ENCODE data around the gene LIPN. TPM values are rescaled to one million over a fixed set of nuclear protein-coding genes. Genes with fewer than 3 reads are reported as not detected.

The LIPN gene
- total RNA-seq, 2 experiments from 2014 or later: not detected

DNA sequence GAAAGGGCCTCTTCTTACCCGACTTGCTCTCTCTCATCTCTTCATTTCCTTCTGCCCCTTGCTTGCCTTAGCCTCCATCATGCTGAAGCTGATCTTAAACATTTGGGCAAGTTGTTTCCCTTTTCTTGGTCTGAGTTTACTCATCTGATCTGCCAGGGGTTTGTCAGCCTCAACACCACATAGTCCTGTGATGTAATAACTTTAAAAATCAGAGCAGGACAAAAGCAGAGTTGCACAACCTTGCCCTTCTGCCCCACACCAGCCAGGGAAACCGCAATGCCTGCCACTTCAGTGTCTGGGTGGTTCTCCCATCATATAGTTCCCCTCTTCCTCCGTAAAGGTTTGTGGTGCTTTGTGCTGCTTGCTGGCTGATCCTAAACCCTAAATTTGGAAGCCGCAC lies 32.8 kb downstream of the LIPN start:
- CTCF ChIA-PET: no interaction called here
- POLR2A ChIA-PET: no interaction called here
- no peak for DNase-seq
- Mint-ChIP-seq H3K27ac (no peak overlapping the region), H3K27me3 (peaks cover 26% of the 10 kb centered on the region), H3K4me3 (no peak overlapping the region), H3K36me3 (ENCODE audit: low read depth) (no peaks in the 10 kb centered on the region), H3K9me3 (no peaks in the 10 kb centered on the region), H3K4me1 (peaks cover 26% of the 10 kb centered on the region)

- H3K9me3 Mint-ChIP-seq: no peaks in the 10 kb centered on the region
- peaks cover 31% of the 10 kb centered on the region for H3K27me3 Mint-ChIP-seq
- no peak overlapping the region for H3K4me3 Mint-ChIP-seq
- peaks cover 26% of the 10 kb centered on the region for H3K4me1 Mint-ChIP-seq
- POLR2A ChIA-PET: no interaction called here
- DNase-seq: no peak
- peak overlapping the region; percentile 41 for H3K27ac Mint-ChIP-seq
- CTCF ChIA-PET: interaction anchor here (1.1 kb wide), 1 partner anchor 15 kb away, joined by 3 read pairs; no protein-coding TSS in a partner anchor
- H3K36me3 Mint-ChIP-seq (ENCODE audit: low read depth): no peaks in the 10 kb centered on the region
These were observed 34.0 kb downstream of the LIPN start for GRCh38 chr10:88793712-88794299.

GRCh38 chr10:88794731-88795130 lies 34.9 kb downstream of the LIPN start:
- CTCF ChIA-PET: interaction anchor here (1.1 kb wide), 1 partner anchor 15 kb away, joined by 3 read pairs; no protein-coding TSS in a partner anchor
- Mint-ChIP-seq H3K27me3 (peaks cover 31% of the 10 kb centered on the region), H3K36me3 (ENCODE audit: low read depth) (no peaks in the 10 kb centered on the region), H3K4me3 (no peak overlapping the region), H3K27ac (no peak overlapping the region), H3K4me1 (peaks cover 26% of the 10 kb centered on the region), H3K9me3 (no peaks in the 10 kb centered on the region)
- POLR2A ChIA-PET: no interaction called here
- no peak for DNase-seq

DNA sequence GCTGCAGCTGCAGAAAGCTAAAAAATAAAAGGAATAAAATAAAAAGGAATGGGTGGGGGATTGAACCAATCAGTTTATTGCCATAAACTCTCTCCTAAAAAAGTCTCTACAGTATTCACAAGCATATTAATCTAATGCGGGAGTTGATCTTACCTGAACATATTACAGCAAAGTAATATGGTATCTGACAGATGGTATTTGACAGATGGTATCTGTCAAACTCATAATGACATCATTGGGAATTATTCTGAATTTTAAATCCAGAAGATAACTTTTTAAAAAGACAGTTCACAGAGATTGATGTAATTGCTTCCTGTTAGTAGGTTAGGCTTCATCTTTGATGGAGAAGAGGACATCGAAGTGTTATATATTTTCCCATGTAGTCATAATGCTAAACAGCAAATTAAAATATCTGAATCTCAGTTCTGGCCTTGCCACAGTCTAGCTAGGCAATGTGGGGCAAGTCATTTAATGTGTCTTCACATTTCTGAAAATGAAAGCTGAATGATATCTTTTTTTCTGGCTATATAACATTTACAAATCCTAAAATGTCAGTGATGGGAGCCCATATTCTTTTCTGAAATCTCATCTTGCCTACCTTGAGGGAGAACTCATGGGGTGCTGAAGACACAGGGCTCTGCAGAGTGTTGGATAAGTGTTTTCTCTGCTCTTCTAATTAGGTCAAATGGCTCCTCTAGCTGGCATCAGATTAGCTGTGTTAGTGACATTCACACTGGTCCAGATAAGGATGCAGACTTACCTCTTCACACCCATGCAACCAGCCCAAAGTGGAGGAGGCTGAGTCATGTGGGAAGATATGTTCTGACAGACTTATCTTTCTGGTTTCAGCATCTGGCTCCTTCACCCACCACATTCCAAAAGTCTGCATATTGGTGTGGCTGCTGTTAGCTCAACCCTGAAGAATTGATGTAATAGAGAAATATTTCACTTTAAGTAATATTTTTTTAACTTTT lies 40.6 kb downstream of the LIPN start:
- Mint-ChIP-seq H3K9me3 (no peaks in the 10 kb centered on the region), H3K27ac (no peak overlapping the region), H3K4me1 (no peaks in the 10 kb centered on the region), H3K4me3 (no peak overlapping the region), H3K36me3 (ENCODE audit: low read depth) (no peaks in the 10 kb centered on the region), H3K27me3 (peaks cover 52% of the 10 kb centered on the region)
- no peak for DNase-seq
- CTCF ChIA-PET: interaction anchor here (0.5 to 1.1 kb wide), 2 partner anchors 17 to 64 kb away, joined by 3 read pairs; no protein-coding TSS in a partner anchor
- POLR2A ChIA-PET: no interaction called here

DNA sequence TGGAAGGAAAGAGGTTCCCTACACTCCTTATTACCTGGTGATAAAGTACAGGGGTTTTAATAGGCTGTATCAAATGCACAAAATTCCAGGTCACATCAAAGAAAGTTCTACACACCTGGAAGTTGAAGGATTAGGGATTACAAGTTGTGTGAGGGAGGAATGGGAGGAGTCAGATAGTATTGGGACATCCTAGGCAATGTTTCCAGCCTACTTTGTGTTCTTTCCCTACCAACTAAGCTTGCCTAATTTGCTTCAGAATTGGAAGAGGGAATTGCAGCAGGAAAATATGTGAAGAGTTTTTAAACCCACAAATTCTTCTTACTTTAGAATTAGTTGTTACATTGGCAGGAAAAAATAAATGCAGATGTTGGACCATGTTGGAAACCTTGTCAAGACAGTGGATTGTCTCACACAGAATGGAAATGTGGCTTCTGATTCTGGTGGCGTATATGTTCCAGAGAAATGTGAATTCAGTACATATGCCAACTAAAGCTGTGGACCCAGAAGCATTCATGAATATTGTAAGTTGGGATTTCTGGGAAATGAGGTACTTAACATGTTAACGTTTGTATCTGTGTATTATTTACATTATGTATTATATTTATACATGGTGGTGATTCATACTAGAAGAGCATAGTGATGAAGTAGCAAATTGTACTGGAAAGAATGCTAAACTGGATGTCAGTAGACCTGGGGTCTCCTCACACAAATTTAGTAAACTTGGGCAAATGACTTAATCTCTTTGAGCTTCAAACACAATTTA lies 42.9 kb downstream of the LIPN start, which contains the start of gene LIPM:
Gene LIPM, plus strand, starts transcription at position 208 of the 763 bp plus-strand sequence. Its CDS starts 167 bp downstream, at position 375.
- Mint-ChIP-seq H3K4me1 (no peaks in the 10 kb centered on the region), H3K27ac (no peak within 1 kb of the TSS), H3K36me3 (ENCODE audit: low read depth) (no peaks in the 10 kb centered on the region), H3K4me3 (no peak within 1 kb of the TSS), H3K27me3 (peaks cover 42% of the 10 kb centered on the region), H3K9me3 (no peaks in the 10 kb centered on the region)
- DNase-seq: no peak
- ChIA-PET POLR2A (no interaction called here), CTCF (no interaction called here)

DNA sequence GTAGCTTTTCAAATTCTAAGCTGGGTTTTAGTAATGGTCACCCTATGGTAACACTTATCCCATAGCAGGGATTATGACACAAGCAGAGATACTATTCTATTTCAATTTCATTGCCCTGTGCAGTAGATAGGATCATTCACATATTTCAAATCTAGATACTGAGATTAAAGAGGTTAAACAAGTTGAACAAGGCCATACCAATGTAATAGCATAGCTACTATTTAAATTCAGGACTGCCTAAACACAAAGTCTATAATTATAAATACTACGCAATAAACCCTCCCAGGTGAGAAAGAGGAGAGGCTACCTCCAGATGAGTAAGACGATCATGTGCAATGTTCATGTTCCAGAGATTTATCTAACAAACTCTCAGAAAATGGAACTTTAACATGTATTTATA lies 43.8 kb downstream of the LIPN start:
- no peaks in the 10 kb centered on the region for H3K4me1 Mint-ChIP-seq
- no peak overlapping the region for H3K27ac Mint-ChIP-seq
- no peak overlapping the region for H3K4me3 Mint-ChIP-seq
- DNase-seq: no peak
- H3K27me3 Mint-ChIP-seq: peaks cover 36% of the 10 kb centered on the region
- no peaks in the 10 kb centered on the region for H3K36me3 Mint-ChIP-seq (ENCODE audit: low read depth)
- ChIA-PET CTCF (no interaction called here), POLR2A (no interaction called here)
- no peaks in the 10 kb centered on the region for H3K9me3 Mint-ChIP-seq

DNA sequence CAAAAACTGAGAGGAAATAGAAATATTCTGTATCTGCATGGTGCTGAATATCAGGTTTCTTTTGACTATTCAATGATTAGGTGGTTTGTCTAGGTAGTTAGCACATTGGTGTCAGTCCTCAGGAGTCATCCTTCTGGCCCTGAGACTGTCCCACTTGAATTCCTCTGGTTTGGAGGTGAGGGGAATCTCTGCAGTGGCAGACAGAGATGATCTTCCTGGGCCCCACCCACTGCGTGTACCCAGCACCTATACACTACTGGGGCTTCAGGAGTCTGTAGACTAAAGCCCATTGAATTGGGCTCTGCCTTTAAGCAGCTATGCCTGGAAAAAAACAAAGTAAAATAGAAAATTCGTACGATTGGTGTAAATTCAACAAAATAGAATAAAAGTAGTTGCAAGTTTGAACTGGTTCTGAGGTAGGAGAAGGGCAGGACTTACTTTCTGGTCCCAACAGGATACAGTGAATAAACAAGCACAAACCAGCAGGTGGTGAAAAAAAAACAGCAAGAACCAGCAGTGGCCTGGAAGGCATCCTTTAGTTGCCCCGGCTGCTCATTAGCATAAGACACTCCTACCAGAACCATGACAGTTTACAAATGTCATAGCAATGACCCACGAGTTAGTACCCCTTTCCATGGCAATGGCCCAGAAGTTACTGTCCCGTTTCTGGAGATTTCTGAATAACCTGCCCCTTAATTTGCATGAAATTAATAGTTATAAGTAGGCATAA lies 44.4 kb downstream of the LIPN start:
- ChIA-PET POLR2A (no interaction called here), CTCF (no interaction called here)
- H3K36me3 Mint-ChIP-seq (ENCODE audit: low read depth): no peaks in the 10 kb centered on the region
- no peak overlapping the region for H3K27ac Mint-ChIP-seq
- H3K4me3 Mint-ChIP-seq: no peak overlapping the region
- DNase-seq: no peak
- H3K9me3 Mint-ChIP-seq: no peaks in the 10 kb centered on the region
- H3K4me1 Mint-ChIP-seq: no peaks in the 10 kb centered on the region
- peaks cover 36% of the 10 kb centered on the region for H3K27me3 Mint-ChIP-seq

GRCh38 chr10:88805361-88805760 lies 45.5 kb downstream of the LIPN start:
- Mint-ChIP-seq H3K4me3 (no peak overlapping the region), H3K9me3 (no peaks in the 10 kb centered on the region), H3K36me3 (ENCODE audit: low read depth) (no peaks in the 10 kb centered on the region), H3K27ac (no peak overlapping the region), H3K27me3 (peaks cover 32% of the 10 kb centered on the region), H3K4me1 (peaks cover 6% of the 10 kb centered on the region)
- ChIA-PET POLR2A (no interaction called here), CTCF (interaction anchor here (1.1 kb wide), 1 partner anchor 31 kb away, joined by 3 read pairs; no protein-coding TSS in a partner anchor)
- DNase-seq: no peak

GRCh38 chr10:88805924-88806323 lies 46.1 kb downstream of the LIPN start:
- ChIA-PET POLR2A (no interaction called here), CTCF (interaction anchor here (1.1 kb wide), 1 partner anchor 31 kb away, joined by 3 read pairs; no protein-coding TSS in a partner anchor)
- DNase-seq: no peak
- Mint-ChIP-seq H3K9me3 (no peaks in the 10 kb centered on the region), H3K27me3 (peaks cover 27% of the 10 kb centered on the region), H3K4me3 (no peak overlapping the region), H3K27ac (no peak overlapping the region), H3K36me3 (ENCODE audit: low read depth) (no peaks in the 10 kb centered on the region), H3K4me1 (peaks cover 10% of the 10 kb centered on the region)

DNA sequence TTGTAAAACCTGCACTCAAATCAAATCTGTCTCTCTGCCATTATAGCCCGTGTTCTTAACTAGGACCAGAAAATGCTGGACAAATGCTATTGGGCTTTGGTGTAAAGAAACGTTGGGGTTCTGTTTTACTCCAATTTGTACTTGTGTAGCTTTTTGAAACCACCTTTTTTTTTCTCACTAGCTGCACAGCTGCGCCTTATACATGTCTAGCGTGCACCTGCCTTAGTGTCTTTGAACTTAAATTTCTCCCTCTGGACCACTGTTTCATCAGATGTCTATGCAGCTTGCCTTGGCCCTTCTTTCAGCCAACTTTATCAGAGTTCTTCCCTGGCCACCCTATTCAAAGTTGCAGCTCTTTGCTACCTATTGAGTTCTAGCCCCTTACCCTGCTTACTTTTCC lies 49.8 kb downstream of the LIPN start:
- H3K27me3 Mint-ChIP-seq: peaks cover 15% of the 10 kb centered on the region
- POLR2A ChIA-PET: no interaction called here

GRCh38 chr10:88810196-88810961 lies 50.6 kb downstream of the LIPN start:
- Mint-ChIP-seq H3K9me3 (no peaks in the 10 kb centered on the region), H3K27me3 (peaks cover 12% of the 10 kb centered on the region), H3K27ac (no peak overlapping the region), H3K4me1 (peaks cover 17% of the 10 kb centered on the region), H3K4me3 (no peak overlapping the region), H3K36me3 (ENCODE audit: low read depth) (no peaks in the 10 kb centered on the region)
- POLR2A ChIA-PET: no interaction called here
- DNase-seq: peak; percentile 51
- CTCF ChIA-PET: interaction anchor here (0.6 to 1.3 kb wide), 9 partner anchors 13 to 294 kb away, joined by 3 to 7 read pairs (median 3); no protein-coding TSS in a partner anchor

More for the DNA sequence above, 49.8 kb downstream of the LIPN start:
- H3K4me1 Mint-ChIP-seq: peaks cover 11% of the 10 kb centered on the region
- CTCF ChIA-PET: interaction anchor here (1.0 to 1.3 kb wide), 3 partner anchors 13 to 17 kb away, joined by 3 read pairs; no protein-coding TSS in a partner anchor
- H3K36me3 Mint-ChIP-seq (ENCODE audit: low read depth): no peaks in the 10 kb centered on the region
- H3K27ac Mint-ChIP-seq: no peak overlapping the region
- no peak overlapping the region for H3K4me3 Mint-ChIP-seq
- no peak for DNase-seq
- no peaks in the 10 kb centered on the region for H3K9me3 Mint-ChIP-seq

Measured in activated CD4-positive, alpha-beta T cell treated with anti-CD3 and anti-CD28 coated beads, Interleukin-2, amount 10 ng/mL, durations not matched to agents 7 days and 5 days (primary cell).